ENCODE measurements around the gene PXDC1.
"Not testable (repeated sequence)": the region's sequence is repeated elsewhere in the genome, so short reads cannot be mapped to it uniquely, and the experiment has no call there.

PXDC1 gene

DNA sequence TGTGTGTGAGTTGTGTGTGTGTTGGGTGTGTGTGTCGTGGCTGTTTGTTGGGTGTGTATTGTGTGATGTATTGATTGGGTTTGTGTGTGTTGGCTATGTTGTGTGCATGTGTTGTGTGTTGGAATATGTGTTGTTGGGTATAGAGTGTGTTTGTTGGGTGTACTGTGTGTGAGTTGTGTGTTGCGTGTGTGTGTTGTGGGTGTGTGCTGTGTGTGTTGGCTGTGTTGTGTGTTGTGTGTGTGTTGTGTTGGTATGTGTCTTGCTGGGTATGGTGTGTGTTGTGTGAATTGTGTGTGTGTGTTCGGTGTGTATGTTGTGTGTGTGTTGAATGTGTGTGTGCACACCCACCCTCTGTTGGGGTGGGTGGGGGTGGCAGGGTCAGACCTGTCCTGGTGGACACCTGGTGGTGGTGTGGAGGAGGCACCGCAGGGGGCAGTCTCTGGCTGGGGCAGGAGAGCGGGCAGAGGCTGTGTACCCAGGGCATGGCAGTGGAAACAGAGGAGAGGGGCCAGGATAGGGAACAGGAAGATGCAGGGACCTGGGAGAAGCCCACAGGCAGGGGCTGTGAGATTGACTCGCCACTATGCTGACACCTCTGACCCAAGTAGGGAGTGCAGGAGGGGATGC, 25.5 kb upstream of the PXDC1 start:
- Mint-ChIP-seq H3K27me3 (peaks cover 19 to 21% of the 10 kb centered on the region in 2 donors), H3K9me3 (no peaks in the 10 kb centered on the region), H3K27ac (no peak overlapping the region), H3K4me1 (ENCODE audit: low read depth in 2 of 2) (no peaks in the 10 kb centered on the region), H3K4me3 (no peak overlapping the region), H3K36me3 (ENCODE audit: insufficient read depth) (no peaks in the 10 kb centered on the region)
- no peak for ATAC-seq (replicated peaks)
- no peak for DNase-seq

DNA sequence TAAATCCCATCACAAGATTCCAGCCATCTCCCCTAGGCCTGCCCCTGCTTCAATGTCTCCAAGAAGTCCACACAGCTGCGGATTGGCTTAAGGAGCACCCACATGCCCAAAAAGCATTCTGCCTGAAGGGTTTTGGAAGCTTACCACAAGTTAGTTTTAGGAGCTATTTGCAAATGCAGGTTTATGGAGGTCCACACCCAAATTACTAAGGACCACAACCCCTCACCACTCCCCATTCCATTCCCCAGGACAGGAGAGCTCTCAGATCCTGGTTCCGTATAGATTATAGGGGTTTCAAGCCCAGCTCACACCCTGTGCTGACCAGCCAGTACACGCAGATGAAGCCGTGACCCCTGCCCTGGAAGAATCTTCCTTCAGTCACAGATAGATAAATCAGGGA, 24.3 kb upstream of the PXDC1 start:
- no peak overlapping the region for H3K27ac Mint-ChIP-seq
- no peaks in the 10 kb centered on the region for H3K36me3 Mint-ChIP-seq (ENCODE audit: insufficient read depth)
- no peak overlapping the region for H3K4me3 Mint-ChIP-seq
- H3K27me3 Mint-ChIP-seq, result peaks cover 19 to 27% of the 10 kb centered on the region in 2 donors
- no peak for ATAC-seq (replicated peaks)
- H3K4me1 Mint-ChIP-seq (ENCODE audit: low read depth in 2 of 2), result peaks cover 0 to 2% of the 10 kb centered on the region in 2 donors
- no peak for DNase-seq
- H3K9me3 Mint-ChIP-seq, result no peaks in the 10 kb centered on the region

DNA sequence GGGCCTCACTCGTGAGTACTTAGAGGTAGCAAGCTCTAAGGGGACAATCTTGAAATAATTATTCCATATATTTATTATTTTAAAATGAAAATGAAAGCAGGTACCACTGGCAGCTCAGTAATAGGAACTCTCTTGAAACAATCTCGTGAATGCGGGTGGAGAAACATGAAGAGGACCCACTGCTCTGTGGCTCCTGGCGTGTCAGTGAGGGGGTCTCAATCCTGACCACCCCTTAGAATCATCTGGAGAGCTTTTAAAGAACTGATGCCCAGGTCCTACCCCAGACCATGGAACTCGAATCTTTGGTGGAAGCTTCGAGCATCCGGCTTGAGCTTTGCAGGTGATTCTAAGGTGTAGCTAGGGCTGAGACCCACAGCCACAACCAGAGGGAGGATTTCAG, 23.9 kb upstream of the PXDC1 start:
- Mint-ChIP-seq H3K4me1 (ENCODE audit: low read depth in 2 of 2) (peaks cover 0 to 2% of the 10 kb centered on the region in 2 donors), H3K9me3 (no peaks in the 10 kb centered on the region), H3K4me3 (no peak overlapping the region), H3K36me3 (ENCODE audit: insufficient read depth) (no peaks in the 10 kb centered on the region), H3K27ac (no peak overlapping the region), H3K27me3 (peaks cover 20 to 32% of the 10 kb centered on the region in 2 donors)
- no peak for ATAC-seq (replicated peaks)
- no peak for DNase-seq

DNA sequence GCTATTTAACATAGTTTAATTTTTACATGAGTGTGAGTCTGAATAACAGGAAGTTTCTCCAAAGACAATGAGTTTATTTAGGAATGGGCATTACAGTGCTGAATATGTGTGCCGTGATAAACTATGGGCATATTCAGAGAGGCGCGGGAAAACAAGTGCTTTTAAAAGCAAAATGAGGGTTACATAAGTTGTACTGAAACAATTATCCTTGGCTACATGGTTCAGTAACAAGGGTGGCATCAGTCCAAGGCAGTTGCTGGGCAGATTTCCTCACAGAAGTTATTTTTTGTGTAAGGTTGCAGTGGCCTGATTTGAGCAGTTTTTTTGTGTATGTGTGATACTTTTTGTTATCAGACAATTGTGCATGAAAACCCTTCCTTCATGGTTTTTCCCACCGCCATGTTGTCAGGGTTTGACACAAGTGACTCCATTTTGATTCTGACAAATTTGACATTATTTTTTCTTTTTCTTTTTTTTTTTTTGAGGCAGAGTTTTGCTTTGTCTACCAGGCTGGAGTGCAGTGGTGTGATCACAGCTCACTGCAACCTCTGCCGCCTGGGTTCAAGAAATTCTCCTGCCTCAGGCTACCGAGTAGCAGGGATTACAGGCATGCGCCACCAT, 22.3 kb upstream of the PXDC1 start:
- H3K4me1 Mint-ChIP-seq (ENCODE audit: low read depth in 2 of 2), result peaks cover 0 to 7% of the 10 kb centered on the region in 2 donors
- H3K9me3 Mint-ChIP-seq, result no peaks in the 10 kb centered on the region
- no peak for DNase-seq
- peaks cover 31 to 35% of the 10 kb centered on the region in 2 donors for H3K27me3 Mint-ChIP-seq
- no peaks in the 10 kb centered on the region for H3K36me3 Mint-ChIP-seq (ENCODE audit: insufficient read depth)
- H3K27ac Mint-ChIP-seq, result no peak overlapping the region
- ATAC-seq (replicated peaks), result no peak
- no peak overlapping the region for H3K4me3 Mint-ChIP-seq

DNA sequence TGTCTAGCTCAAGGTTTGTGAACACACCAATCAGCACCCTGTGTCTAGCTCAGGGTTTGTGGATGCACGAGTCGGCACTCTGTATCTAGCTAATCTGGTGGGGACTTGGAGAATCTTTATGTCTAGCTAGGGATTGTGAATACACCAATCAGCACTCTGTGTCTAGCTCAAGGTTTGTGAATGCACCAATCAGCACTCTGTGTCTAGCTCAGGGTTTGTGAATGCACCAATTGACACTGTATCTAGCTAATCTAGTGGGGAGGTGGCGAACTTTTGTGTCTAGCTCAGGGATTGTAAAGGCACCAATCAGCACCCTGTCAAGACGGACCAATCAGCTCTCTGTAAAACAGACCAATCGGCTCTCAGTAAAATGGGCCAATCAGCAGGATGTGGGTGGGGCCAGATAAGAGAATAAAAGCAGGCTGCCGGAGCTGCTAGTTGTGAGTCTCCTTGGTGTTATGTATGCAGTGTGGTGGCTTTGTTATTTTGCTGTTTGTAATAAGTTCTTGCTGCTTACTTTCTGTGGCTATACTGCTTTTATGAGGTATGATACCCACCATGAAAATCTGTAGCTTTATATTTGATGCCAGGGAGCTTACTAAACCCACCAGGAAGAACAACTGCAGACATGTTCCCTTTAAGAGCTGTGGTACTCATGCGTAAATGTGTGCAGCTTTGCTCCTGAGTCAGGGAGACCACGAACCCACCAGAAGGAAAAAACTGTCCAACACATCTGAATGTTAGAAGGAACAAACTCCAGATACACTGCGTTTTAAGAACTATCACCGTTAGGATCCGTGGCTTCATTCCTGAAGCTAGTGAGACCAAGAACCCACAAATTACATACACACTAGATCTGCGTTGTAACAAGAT, 20.9 kb upstream of the PXDC1 start:
- DNase-seq; H3K4me3 Mint-ChIP-seq; H3K27ac Mint-ChIP-seq; H3K9me3 Mint-ChIP-seq; ATAC-seq (replicated peaks); H3K36me3 Mint-ChIP-seq (ENCODE audit: insufficient read depth); H3K4me1 Mint-ChIP-seq (ENCODE audit: low read depth in 2 of 2): not testable (repeated sequence)
- peaks cover 31 to 43% of the 10 kb centered on the region in 2 donors for H3K27me3 Mint-ChIP-seq

DNA sequence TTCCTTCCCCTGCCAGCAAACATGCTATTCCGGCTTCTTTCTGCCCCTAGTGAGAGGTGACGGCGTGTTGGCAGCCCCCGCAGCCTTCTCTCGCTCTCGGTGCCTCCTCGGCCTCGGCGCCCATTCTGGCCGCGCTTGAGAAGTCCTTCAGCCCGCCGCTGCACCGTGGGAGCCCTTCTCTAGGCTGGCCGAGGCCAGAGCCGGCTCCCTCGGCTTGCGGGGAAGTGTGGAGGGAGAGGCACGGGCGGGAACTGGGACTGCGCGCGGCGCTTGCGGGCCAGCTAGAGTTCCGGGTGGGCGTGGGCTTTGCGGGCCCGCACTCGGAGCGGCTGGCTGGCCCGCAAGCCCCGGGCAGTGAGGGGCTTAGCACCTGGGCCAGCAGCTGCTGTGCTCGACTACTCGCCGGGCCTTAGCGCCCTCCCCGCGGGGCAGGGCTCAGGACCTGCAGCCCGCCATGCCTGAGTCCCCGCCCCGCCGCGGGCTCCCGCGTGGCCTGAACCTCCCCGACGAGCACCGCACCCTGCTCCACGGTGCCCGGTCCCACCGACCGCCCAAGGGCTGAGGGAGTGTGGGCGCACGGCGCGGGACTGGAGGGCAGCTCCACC, 20.0 kb upstream of the PXDC1 start:
- Mint-ChIP-seq H3K4me1 (ENCODE audit: low read depth in 2 of 2) (peaks cover 0 to 7% of the 10 kb centered on the region in 2 donors), H3K9me3 (no peaks in the 10 kb centered on the region), H3K36me3 (ENCODE audit: insufficient read depth) (no peaks in the 10 kb centered on the region), H3K27ac (no peak overlapping the region), H3K4me3 (no peak overlapping the region), H3K27me3 (peaks cover 26 to 46% of the 10 kb centered on the region in 2 donors)
- ATAC-seq (replicated peaks) (no peak), DNase-seq (no peak)

DNA sequence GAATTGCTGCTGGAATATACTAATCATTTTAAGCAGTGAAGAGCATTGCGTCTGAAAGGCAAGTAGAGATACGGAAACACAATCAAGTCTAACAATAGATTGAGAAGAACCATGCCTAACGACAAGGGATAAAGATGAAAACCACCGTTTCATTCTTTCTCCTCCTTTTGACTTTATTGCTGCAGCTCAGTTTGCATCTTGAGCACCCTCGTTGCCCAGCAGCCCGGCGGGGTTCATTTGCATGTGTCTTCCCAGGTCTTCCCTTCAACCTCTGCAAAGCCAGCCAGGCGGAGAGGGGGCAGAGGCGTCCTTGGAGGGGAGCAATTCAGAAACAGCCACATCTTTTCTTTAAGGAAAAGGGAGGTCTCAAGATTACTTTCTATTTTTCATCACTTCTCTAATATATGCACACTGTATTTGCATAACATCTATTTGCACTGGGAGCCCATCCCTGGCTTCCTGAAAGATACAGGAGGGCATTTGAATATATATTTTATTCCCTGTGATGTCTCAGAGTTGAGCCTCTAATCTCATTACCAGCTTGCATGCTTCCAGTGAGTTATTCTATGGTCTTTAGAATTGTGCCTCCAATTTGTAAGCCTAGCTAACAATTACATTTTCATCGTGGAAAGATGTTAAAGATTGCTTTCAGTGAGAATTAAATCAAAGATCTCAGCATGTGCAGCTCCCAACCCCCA, 18.7 kb upstream of the PXDC1 start:
- H3K27me3 Mint-ChIP-seq, result peaks cover 35 to 57% of the 10 kb centered on the region in 2 donors
- no peaks in the 10 kb centered on the region for H3K9me3 Mint-ChIP-seq
- H3K27ac Mint-ChIP-seq, result no peak overlapping the region
- no peak overlapping the region for H3K4me3 Mint-ChIP-seq
- no peaks in the 10 kb centered on the region for H3K36me3 Mint-ChIP-seq (ENCODE audit: insufficient read depth)
- peaks cover 0 to 7% of the 10 kb centered on the region in 2 donors for H3K4me1 Mint-ChIP-seq (ENCODE audit: low read depth in 2 of 2)
- DNase-seq (no peak), ATAC-seq (replicated peaks) (no peak)

DNA sequence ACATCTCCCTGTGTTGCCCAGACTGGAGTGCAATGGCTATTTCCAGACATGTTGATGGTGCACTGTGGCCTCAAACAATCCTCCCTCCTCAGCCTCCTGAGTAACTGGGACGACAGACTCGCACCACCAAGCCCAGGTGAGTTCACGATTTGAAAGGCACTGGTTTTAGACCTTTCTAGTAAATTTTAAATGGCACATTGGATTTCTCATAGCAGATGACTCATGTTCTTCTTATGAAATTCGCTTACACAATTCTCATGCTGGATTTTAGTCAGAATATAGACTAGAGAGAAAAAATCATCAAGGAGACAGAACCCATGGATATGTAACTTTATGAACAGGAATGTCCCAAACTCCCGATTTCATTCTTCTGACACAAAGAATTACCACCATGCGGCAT, 18.1 kb upstream of the PXDC1 start:
- Mint-ChIP-seq H3K4me3 (no peak overlapping the region), H3K27ac (no peak overlapping the region), H3K4me1 (ENCODE audit: low read depth in 2 of 2) (peaks cover 0 to 7% of the 10 kb centered on the region in 2 donors), H3K36me3 (ENCODE audit: insufficient read depth) (no peaks in the 10 kb centered on the region), H3K27me3 (peaks cover 36 to 62% of the 10 kb centered on the region in 2 donors), H3K9me3 (no peaks in the 10 kb centered on the region)
- no peak for ATAC-seq (replicated peaks)
- DNase-seq, result no peak

DNA sequence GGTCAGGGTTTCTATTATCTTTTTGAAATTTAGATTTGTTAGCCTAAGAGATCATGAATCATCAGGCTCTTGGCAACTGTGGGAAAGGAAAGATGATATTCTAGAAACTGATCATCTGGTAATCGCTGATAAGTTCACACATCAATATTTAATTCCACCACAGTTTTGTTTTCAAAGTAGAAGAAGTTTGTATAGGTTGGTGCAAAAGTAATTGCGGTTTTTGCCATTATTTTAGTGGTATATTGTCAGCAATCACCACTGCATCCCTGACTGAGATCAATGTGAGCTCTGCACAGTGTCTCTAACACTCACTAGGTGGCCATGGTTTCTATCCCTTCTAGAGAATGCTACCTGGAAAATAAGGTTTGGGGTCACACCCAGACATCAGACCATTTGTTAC, 17.0 kb upstream of the PXDC1 start:
- H3K4me3 Mint-ChIP-seq, result no peak overlapping the region
- H3K36me3 Mint-ChIP-seq (ENCODE audit: insufficient read depth), result no peaks in the 10 kb centered on the region
- ATAC-seq (replicated peaks) (no peak), DNase-seq (no peak)
- H3K9me3 Mint-ChIP-seq, result no peaks in the 10 kb centered on the region
- peaks cover 34 to 64% of the 10 kb centered on the region in 2 donors for H3K27me3 Mint-ChIP-seq
- no peak overlapping the region for H3K27ac Mint-ChIP-seq
- peaks cover 0 to 7% of the 10 kb centered on the region in 2 donors for H3K4me1 Mint-ChIP-seq (ENCODE audit: low read depth in 2 of 2)

DNA sequence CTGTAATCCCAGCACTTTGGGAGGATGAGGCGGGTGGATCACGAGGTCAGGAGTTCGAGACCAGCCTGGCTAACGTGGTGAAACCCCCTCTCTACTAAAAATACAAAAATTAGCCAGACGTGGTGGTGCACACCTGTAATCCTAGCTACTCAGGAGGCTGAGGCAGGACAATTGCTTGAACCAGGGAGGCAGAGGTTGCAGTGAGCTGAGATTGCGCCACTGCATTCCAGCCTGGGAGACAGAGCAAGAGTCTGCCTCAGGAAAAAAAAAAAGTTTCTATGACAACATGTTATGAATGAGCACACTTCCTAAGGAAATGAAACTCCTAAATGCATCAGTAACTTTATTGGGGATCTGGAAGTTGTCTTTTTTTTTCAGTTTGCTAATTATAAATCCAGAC, 16.0 kb upstream of the PXDC1 start:
- not testable (repeated sequence) for H3K36me3 Mint-ChIP-seq (ENCODE audit: insufficient read depth); H3K9me3 Mint-ChIP-seq; H3K27ac Mint-ChIP-seq; DNase-seq; H3K4me1 Mint-ChIP-seq (ENCODE audit: low read depth in 2 of 2); H3K4me3 Mint-ChIP-seq; ATAC-seq (replicated peaks)
- H3K27me3 Mint-ChIP-seq, result peaks cover 30 to 64% of the 10 kb centered on the region in 2 donors

DNA sequence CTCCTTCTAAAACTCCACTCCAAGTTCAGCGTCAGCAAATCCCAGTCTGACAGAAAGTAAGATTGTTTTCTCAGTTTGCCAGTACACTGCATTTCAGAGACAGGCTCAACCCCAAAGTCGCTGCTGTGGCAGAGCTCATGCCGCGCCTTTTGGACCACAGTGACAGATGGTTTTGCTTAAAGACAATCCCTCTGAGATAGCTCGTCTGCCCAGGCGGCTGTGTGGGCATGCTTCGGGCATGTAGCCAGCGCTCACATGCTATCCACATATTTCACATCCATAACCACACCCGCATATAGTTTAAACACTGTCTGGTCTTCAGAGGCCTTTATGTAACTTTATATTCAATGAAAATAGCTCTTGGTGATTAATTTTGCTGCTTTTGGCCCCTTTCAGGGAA, 14.7 kb upstream of the PXDC1 start:
- DNase-seq (no peak), ATAC-seq (replicated peaks) (no peak)
- peaks cover 0 to 5% of the 10 kb centered on the region in 2 donors for H3K4me1 Mint-ChIP-seq (ENCODE audit: low read depth in 2 of 2)
- H3K9me3 Mint-ChIP-seq, result no peaks in the 10 kb centered on the region
- no peaks in the 10 kb centered on the region for H3K36me3 Mint-ChIP-seq (ENCODE audit: insufficient read depth)
- no peak overlapping the region for H3K27ac Mint-ChIP-seq
- H3K4me3 Mint-ChIP-seq, result no peak overlapping the region
- H3K27me3 Mint-ChIP-seq, result peaks cover 30 to 62% of the 10 kb centered on the region in 2 donors

DNA sequence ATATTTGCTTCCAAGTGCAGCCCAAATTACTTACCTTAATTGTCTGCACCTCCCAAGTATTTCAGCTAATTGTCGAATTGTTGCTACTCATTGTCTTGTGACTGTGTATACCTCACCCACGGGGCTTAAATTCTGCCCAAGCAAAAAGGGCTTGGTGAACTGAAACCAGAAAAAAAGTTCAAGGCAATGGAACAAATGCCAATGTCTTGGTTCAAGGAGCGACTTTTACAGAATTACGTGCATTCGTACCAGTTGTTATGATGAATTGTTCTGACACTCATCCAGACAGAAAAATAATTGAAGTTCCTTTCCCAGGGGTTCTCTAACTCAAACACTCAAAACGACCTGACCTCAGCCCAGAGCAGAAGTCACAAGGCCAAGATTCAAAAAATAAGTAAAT, 13.9 kb upstream of the PXDC1 start:
- Mint-ChIP-seq H3K4me1 (ENCODE audit: low read depth in 2 of 2) (peaks cover 0 to 5% of the 10 kb centered on the region in 2 donors), H3K27ac (no peak overlapping the region), H3K4me3 (no peak overlapping the region), H3K36me3 (ENCODE audit: insufficient read depth) (no peaks in the 10 kb centered on the region), H3K27me3 (peaks cover 27 to 54% of the 10 kb centered on the region in 2 donors), H3K9me3 (no peaks in the 10 kb centered on the region)
- ATAC-seq (replicated peaks), result no peak
- DNase-seq, result no peak

Measured in effector memory CD8-positive, alpha-beta T cell (primary cell).